ENCODE results near the gene SLC44A3. TPM values are rescaled to one million over a fixed set of nuclear protein-coding genes. Genes with fewer than 3 reads are reported as not detected.

The SLC44A3 gene
- total RNA-seq, 1 donor from 2014 or later = 2.7 TPM

GRCh38 chr1:94863297-94863911, 43.2 kb downstream of the SLC44A3 start:
- DNase-seq (ENCODE audit: low spot score) = no peak
- intact Hi-C loops (cut with DNase I) = loop anchor here (5.0 kb wide), 1 partner anchor 159 kb away; no protein-coding TSS in a partner anchor

GRCh38 chr1:94863919-94864318, 43.8 kb downstream of the SLC44A3 start:
- DNase-seq (ENCODE audit: low spot score) = no peak
- intact Hi-C loops (cut with DNase I) = loop anchor here (2.0 to 5.0 kb wide), 2 partner anchors 63 to 158 kb away; partner anchors contain the start of gene CNN3

DNA sequence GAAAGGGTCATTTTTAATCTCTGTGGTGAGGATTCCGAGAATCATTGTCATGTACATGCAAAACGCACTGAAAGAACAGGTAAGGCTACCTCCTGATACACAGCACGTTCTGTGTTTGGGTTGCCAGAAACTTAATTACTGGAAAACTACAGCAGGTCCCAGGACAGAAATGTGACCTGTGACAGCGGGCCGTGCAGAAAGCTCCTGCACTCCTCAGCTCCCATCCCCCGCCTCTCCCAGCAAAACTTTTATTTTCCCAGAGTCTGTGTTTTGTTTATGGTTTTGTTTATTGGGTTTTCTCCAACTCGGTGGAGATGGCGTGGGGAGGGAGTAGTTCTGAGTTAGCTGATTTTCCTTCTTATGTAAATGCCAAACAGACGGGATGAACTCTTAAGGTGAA, 44.7 kb downstream of the SLC44A3 start:
- no peak for DNase-seq (ENCODE audit: low spot score)
- intact Hi-C loops (cut with DNase I) = loop anchor here (2.0 to 5.0 kb wide), 2 partner anchors 62 to 157 kb away; partner anchors contain the start of gene CNN3

GRCh38 chr1:94865360-94865759, 45.2 kb downstream of the SLC44A3 start:
- DNase-seq (ENCODE audit: low spot score) = no peak
- intact Hi-C loops (cut with DNase I) = loop anchor here (2.0 kb wide), 1 partner anchor 61 kb away; the partner anchor contains the start of gene CNN3

GRCh38 chr1:94866164-94866807, 46.1 kb downstream of the SLC44A3 start:
- no peak for DNase-seq (ENCODE audit: low spot score)
- intact Hi-C loops (cut with DNase I) = no loop called here

GRCh38 chr1:94871031-94871430, 50.9 kb downstream of the SLC44A3 start:
- intact Hi-C loops (cut with DNase I) = no loop called here
- DNase-seq (ENCODE audit: low spot score) = no peak

DNA sequence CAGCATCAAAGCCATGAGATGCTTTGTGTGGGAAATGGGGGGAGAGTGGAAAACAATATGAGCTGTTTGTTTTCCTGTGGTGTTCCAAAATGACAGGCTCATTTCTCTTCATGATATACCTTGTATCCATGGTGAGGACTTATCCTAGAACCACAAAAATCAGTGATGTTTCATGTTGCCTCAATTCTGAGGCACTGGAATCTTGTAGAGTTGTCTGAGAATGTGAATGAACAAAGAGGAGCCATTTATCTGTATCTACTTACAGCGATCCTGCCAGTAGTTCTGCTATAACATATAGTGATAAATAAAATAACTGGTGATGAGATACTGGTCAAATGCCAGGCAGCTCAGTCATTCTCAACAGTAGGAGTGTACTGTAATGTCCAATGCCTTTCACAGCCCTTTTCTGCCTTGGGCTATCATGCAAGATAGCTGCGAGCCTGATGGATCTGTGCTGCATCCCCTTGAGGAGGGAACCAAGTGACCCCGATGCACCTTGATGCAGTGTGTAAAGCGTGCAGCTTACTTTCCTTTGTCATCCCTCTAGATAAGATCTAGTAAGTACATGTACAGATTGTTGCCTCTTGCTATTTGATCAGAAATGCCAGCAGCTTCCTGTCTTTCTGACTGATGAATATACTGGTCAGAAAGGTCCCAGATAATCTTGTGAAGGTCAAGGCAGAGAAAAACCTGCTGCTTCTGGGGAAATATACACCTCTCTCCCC, 52.8 kb downstream of the SLC44A3 start:
- DNase-seq (ENCODE audit: low spot score) = no peak
- intact Hi-C loops (cut with DNase I) = no loop called here

DNA sequence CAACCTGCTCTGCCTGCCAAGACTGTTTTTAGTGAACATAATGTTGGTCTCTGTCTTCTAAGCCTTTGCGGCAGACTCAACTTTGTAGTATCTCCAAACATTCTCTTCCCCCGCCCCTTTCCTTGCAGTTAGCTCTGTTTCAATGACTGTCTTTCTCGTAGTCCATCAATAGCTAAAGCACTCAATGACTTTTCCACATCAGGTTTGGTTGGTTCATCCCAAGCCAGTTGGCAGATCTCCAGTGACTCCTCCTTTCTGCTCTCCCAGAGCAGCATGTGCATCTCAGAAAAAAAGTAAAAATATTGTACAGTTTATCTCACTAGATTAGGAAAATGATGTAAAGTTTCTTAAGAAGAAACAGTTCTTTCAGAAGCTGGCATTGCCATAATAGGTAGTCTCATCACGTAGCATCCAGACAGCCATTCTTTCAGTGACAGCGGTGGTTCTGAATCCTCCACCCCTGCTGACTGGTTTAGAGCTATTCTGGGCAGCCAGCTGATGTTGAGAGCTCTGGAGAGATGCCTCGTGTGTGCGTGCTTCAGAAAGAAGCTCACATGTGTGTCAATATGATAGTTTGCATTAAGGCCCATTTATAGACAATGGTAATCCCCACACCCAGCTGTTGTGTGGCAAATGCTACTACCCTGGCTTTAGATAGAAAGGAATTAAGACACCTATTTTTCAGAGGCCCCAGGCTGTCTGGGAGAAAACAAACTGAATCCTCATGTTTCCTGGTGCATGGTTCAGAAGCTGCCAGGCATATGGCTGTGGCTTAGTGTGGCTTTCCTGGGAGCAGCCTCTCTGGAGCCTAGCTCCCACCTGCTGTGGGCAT, 53.6 kb downstream of the SLC44A3 start:
- no peak for DNase-seq (ENCODE audit: low spot score)

GRCh38 chr1:94874423-94874822, 54.3 kb downstream of the SLC44A3 start:
- intact Hi-C loops (cut with DNase I) = no loop called here
- DNase-seq (ENCODE audit: low spot score) = no peak

More for the DNA sequence above, 53.6 kb downstream of the SLC44A3 start:
- intact Hi-C loops (cut with DNase I) = no loop called here

- DNase-seq (ENCODE audit: low spot score) = no peak
- intact Hi-C loops (cut with DNase I) = no loop called here
Measured at GRCh38 chr1:94875794-94876193, 55.6 kb downstream of the SLC44A3 start.

- no peak for DNase-seq (ENCODE audit: low spot score)
- intact Hi-C loops (cut with DNase I) = no loop called here
Measured at GRCh38 chr1:94876362-94876761, 56.2 kb downstream of the SLC44A3 start.

GRCh38 chr1:94878329-94878728, 58.2 kb downstream of the SLC44A3 start:
- intact Hi-C loops (cut with DNase I) = no loop called here

GRCh38 chr1:94883691-94884090, 63.5 kb downstream of the SLC44A3 start:
- intact Hi-C loops (cut with DNase I) = no loop called here
- DNase-seq (ENCODE audit: low spot score) = no peak

More at GRCh38 chr1:94878329-94878728, 58.2 kb downstream of the SLC44A3 start:
- DNase-seq (ENCODE audit: low spot score) = no peak

GRCh38 chr1:94884106-94884505, 63.9 kb downstream of the SLC44A3 start:
- intact Hi-C loops (cut with DNase I) = no loop called here
- no peak for DNase-seq (ENCODE audit: low spot score)

- no peak for DNase-seq (ENCODE audit: low spot score)
- intact Hi-C loops (cut with DNase I) = no loop called here
Measured at GRCh38 chr1:94884507-94884906, 64.3 kb downstream of the SLC44A3 start.

GRCh38 chr1:94886361-94886760, 66.2 kb downstream of the SLC44A3 start:
- intact Hi-C loops (cut with DNase I) = no loop called here
- DNase-seq (ENCODE audit: low spot score) = no peak

DNA sequence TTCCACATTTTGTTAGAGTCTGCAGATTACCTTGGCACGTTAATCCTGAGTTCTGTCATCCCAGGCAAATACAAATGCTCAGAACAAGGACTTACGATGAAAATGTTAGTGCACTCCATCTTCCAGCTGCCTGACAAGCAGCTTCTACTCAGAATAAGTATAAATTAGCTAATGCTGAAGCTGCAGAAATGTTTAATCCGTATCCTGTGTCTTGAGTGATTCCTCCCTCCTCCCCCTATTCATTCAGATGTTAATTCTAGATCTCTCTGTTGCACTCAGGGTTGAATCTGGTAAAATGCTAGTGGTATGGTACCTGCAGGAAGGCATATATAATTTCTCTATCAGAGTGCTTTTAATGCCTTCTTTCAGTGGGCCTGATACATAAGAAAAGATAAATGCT, 66.9 kb downstream of the SLC44A3 start:
- no peak for DNase-seq (ENCODE audit: low spot score)
- intact Hi-C loops (cut with DNase I) = no loop called here

GRCh38 chr1:94887603-94888171, 67.5 kb downstream of the SLC44A3 start:
- intact Hi-C loops (cut with DNase I) = no loop called here
- DNase-seq (ENCODE audit: low spot score) = no peak

DNA sequence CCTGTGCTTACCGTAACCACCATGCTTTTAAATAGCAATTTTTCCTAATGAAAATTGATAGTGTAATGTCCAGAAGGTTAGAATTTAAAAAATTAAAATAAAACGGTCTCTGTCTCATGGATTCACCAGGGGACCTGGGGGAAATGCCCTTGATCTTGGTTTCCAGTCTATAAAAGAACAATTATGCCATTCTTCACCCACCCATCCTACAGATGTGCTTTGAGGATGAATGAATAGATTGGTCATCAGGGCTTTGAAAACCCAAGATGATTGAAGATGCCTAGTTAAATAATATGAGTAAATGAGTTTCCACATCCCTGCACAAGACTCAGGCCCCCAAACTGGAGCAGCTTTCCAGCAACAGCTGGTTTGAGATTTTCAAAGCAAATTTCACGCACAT, 68.0 kb downstream of the SLC44A3 start:
- intact Hi-C loops (cut with DNase I) = no loop called here
- no peak for DNase-seq (ENCODE audit: low spot score)

Data from cardiac septum (tissue), 1 donor.